Peyer's patch (tissue), 4 donors: Measurements from ENCODE around the gene TUG1.

Experiments used
- POLR2A ChIP-seq, 2 donors: fragments of 450-650 bp; IDR thresholded peaks; one replicate each; pipeline ENCODE4 v1.5.1; 2017; ENCODE audit warnings: antibody characterized with exemption in 2 of 2, mild to moderate bottlenecking in 2 of 2, moderate library complexity in 2 of 2
- TF ChIP-seq, protein P1 (sequence below), 6 experiments: fragments of 450-650 bp in 4 of 6; fragments of 200-600 bp in 2 of 6; sonication (generic) in 1 of 6; IDR thresholded peaks; one replicate each; pipeline ENCODE4 v1.5.1; 2017 to 2019; ENCODE audit warnings: antibody characterized with exemption in 6 of 6, mild to moderate bottlenecking in 3 of 6, moderate library complexity in 1 of 6

DNA sequence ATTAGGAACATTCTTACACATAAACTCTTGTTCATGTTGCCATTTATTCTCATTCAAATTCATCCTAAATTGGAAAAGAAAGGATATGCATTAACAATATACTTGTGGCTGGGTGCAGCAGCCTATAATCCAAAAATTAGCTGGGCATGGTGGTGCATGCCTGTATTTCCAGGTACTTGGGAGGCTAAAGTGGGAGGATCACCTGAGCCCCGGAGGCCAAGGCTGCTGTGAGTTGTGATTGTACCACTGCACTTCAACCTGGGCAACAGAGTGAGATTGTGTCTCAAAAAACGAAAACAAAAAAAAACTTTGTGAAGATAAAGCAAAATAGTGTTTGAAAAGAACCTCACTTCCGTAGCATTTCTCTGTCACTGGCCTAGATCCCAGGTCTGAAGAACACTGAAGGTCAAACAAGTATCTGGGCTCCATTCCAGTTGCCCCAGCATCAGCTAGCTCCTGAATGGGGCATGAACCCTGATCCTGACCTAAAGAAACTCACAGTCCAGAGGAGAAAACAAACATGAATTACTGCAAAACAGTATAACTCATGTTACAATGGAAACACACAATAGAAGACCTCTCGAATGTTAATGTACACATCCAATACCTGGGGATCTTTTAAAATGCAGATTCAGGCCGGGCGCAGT, 32.2 kb downstream of the TUG1 start:
- TF ChIP-seq, protein P1, sequence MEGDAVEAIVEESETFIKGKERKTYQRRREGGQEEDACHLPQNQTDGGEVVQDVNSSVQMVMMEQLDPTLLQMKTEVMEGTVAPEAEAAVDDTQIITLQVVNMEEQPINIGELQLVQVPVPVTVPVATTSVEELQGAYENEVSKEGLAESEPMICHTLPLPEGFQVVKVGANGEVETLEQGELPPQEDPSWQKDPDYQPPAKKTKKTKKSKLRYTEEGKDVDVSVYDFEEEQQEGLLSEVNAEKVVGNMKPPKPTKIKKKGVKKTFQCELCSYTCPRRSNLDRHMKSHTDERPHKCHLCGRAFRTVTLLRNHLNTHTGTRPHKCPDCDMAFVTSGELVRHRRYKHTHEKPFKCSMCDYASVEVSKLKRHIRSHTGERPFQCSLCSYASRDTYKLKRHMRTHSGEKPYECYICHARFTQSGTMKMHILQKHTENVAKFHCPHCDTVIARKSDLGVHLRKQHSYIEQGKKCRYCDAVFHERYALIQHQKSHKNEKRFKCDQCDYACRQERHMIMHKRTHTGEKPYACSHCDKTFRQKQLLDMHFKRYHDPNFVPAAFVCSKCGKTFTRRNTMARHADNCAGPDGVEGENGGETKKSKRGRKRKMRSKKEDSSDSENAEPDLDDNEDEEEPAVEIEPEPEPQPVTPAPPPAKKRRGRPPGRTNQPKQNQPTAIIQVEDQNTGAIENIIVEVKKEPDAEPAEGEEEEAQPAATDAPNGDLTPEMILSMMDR (IDR thresholded peaks at IDR 0.05): no peak
- no peak for TF ChIP-seq POLR2A (IDR thresholded peaks at IDR 0.05)
